WTC11 (cell line): ENCODE data around the gene FASTK. TPM values are rescaled to one million over a fixed set of nuclear protein-coding genes. Genes with fewer than 3 reads are reported as not detected.

Experiments
- ATAC-seq: fragments of 200-7000 bp; cut with Tn5 transposase; 2 replicates; pipeline ENCODE4 v1.10.0; 2021; ENCODE audit warnings: mild to moderate bottlenecking, moderate library complexity
- CTCF ChIA-PET: fragments of 300-600 bp; sonication (Branson Sonifier 250); formaldehyde crosslinking; loops from one replicate; lab custom pipeline; 2021; ENCODE audit warnings: antibody characterized with exemption; lab: Charles Lee
- POLR2A ChIA-PET: fragments of 350-600 bp; sonication (Branson Sonifier 250); formaldehyde crosslinking; loops from one replicate; lab custom pipeline; 2021; ENCODE audit warnings: antibody characterized with exemption; lab: Charles Lee
- DNase-seq: peaks from one replicate; pipeline ENCODE4 v3.0.0; 2021; ENCODE audit warnings: low spot score
- H3K27ac Mint-ChIP-seq: 2 replicates; pipeline ENCODE4 v1.8.0; 2021; ENCODE audit warnings: mixed read lengths
- H3K27me3 Mint-ChIP-seq: 2 replicates; pipeline ENCODE4 v1.8.0; 2021; ENCODE audit warnings: low read depth, mild to moderate bottlenecking, moderate library complexity, mixed read lengths
- H3K36me3 Mint-ChIP-seq: 2 replicates; pipeline ENCODE4 v1.8.0; 2021; ENCODE audit warnings: mixed read lengths
- H3K4me1 Mint-ChIP-seq: 2 replicates; pipeline ENCODE4 v1.8.0; 2022; ENCODE audit warnings: mixed read lengths
- H3K4me3 Mint-ChIP-seq: 2 replicates; pipeline ENCODE4 v1.8.0; 2021; ENCODE audit warnings: mild to moderate bottlenecking, moderate library complexity, mixed read lengths
- H3K9me3 Mint-ChIP-seq: 2 replicates; pipeline ENCODE4 v1.8.0; 2021; ENCODE audit warnings: mixed read lengths
- CBFB ChIP-seq: sonication (generic); formaldehyde crosslinking; IDR thresholded peaks from 2 replicates; pipeline ENCODE4 v1.8.1; 2022; ENCODE audit warnings: mild to moderate bottlenecking, low read depth, missing genetic modification reagents
- ELF4 ChIP-seq: sonication (generic); formaldehyde crosslinking; IDR thresholded peaks from 2 replicates; pipeline ENCODE4 v1.8.1; 2022; ENCODE audit warnings: low read depth, mild to moderate bottlenecking, moderate library complexity, missing genetic modification reagents
- ESRRA ChIP-seq: sonication (generic); formaldehyde crosslinking; IDR thresholded peaks from 2 replicates; pipeline ENCODE4 v1.8.1; 2022; ENCODE audit warnings: mild to moderate bottlenecking, missing genetic modification reagents, borderline replicate concordance
- FOXJ3 ChIP-seq: sonication (generic); formaldehyde crosslinking; IDR thresholded peaks from 2 replicates; pipeline ENCODE4 v1.9.0; 2021; ENCODE audit warnings: missing genetic modification reagents, mild to moderate bottlenecking, borderline replicate concordance
- HMGA2 ChIP-seq: fragments of 250-450 bp; sonication (Bioruptor Pico); IDR thresholded peaks from 2 replicates; pipeline ENCODE4 v1.4.0; 2021; ENCODE audit warnings: mild to moderate bottlenecking, moderate library complexity
- JAZF1 ChIP-seq: fragments of 250-450 bp; sonication (Bioruptor Pico); IDR thresholded peaks from 2 replicates; pipeline ENCODE4 v1.9.0; 2021; ENCODE audit warnings: moderate library complexity, mild to moderate bottlenecking, inconsistent platforms
- KAT7 ChIP-seq: sonication (generic); formaldehyde crosslinking; IDR thresholded peaks from 2 replicates; pipeline ENCODE4 v1.8.1; 2023; ENCODE audit warnings: missing genetic modification reagents, mild to moderate bottlenecking, borderline replicate concordance
- NFYB ChIP-seq: sonication (generic); formaldehyde crosslinking; conservative IDR thresholded peaks from 2 replicates; pipeline ENCODE4 v1.8.0; 2022; ENCODE audit warnings: low read depth, missing genetic modification reagents
- NR3C1 ChIP-seq: sonication (generic); formaldehyde crosslinking; conservative IDR thresholded peaks from 2 replicates; pipeline ENCODE4 v1.8.1; 2023; ENCODE audit warnings: low read depth, mild to moderate bottlenecking, missing genetic modification reagents
- RORB ChIP-seq: fragments of 250-450 bp; sonication (Bioruptor Pico); IDR thresholded peaks from 2 replicates; pipeline ENCODE4 v1.9.0; 2021; ENCODE audit warnings: mild to moderate bottlenecking
- SOX15 ChIP-seq: fragments of 250-450 bp; sonication (Bioruptor Pico); IDR thresholded peaks from 2 replicates; pipeline ENCODE4 v1.9.0; 2021; ENCODE audit warnings: mild to moderate bottlenecking
- SP1 ChIP-seq: sonication (generic); formaldehyde crosslinking; conservative IDR thresholded peaks from 2 replicates; pipeline ENCODE4 v1.8.1; 2022; ENCODE audit warnings: missing genetic modification reagents
- TEAD1 ChIP-seq: sonication (generic); formaldehyde crosslinking; IDR thresholded peaks from 2 replicates; pipeline ENCODE4 v1.8.0; 2022; ENCODE audit warnings: mild to moderate bottlenecking, missing genetic modification reagents
- TP53 ChIP-seq: sonication (generic); formaldehyde crosslinking; IDR thresholded peaks from 2 replicates; pipeline ENCODE4 v1.8.1; 2023; ENCODE audit warnings: mild to moderate bottlenecking, missing genetic modification reagents
- ZNF138 ChIP-seq: sonication (generic); formaldehyde crosslinking; conservative IDR thresholded peaks from 2 replicates; pipeline ENCODE4 v1.8.1; 2022; ENCODE audit warnings: mild to moderate bottlenecking, moderate library complexity, missing genetic modification reagents
- total RNA-seq: library from RNA; stranded (reverse); gene quantifications from 3 replicates; pipeline ENCODE4 v1.2.3, GENCODE V29; 2021
- TF ChIP-seq, protein P1 (sequence below): sonication (generic); formaldehyde crosslinking; IDR thresholded peaks from 2 replicates; pipeline ENCODE4 v1.8.1; 2023; ENCODE audit warnings: mild to moderate bottlenecking, moderate library complexity, missing genetic modification reagents
- TF ChIP-seq, protein P2 (sequence below): sonication (generic); formaldehyde crosslinking; IDR thresholded peaks from 2 replicates; pipeline ENCODE4 v1.8.0; 2023; ENCODE audit warnings: mild to moderate bottlenecking, missing genetic modification reagents
- TF ChIP-seq, protein P3 (sequence below): fragments of 250-450 bp; sonication (Bioruptor Pico); IDR thresholded peaks from 2 replicates; pipeline ENCODE4 v1.9.0; 2021; ENCODE audit warnings: mild to moderate bottlenecking
- TF ChIP-seq, protein P4 (sequence below): sonication (generic); formaldehyde crosslinking; IDR thresholded peaks from 2 replicates; pipeline ENCODE4 v1.8.0; 2022; ENCODE audit warnings: mild to moderate bottlenecking, missing genetic modification reagents
- TF ChIP-seq, protein P5 (sequence below): sonication (generic); formaldehyde crosslinking; IDR thresholded peaks from 2 replicates; pipeline ENCODE4 v1.8.1; 2022; ENCODE audit warnings: mild to moderate bottlenecking, missing genetic modification reagents, moderate library complexity, borderline replicate concordance
- TF ChIP-seq, protein P6 (sequence below): fragments of 250-450 bp; sonication (Bioruptor Pico); conservative IDR thresholded peaks from 2 replicates; pipeline ENCODE4 v1.9.0; 2021; ENCODE audit warnings: mild to moderate bottlenecking

The FASTK gene
- total RNA-seq, 1 experiment from 2014 or later = 70.2 TPM

DNA sequence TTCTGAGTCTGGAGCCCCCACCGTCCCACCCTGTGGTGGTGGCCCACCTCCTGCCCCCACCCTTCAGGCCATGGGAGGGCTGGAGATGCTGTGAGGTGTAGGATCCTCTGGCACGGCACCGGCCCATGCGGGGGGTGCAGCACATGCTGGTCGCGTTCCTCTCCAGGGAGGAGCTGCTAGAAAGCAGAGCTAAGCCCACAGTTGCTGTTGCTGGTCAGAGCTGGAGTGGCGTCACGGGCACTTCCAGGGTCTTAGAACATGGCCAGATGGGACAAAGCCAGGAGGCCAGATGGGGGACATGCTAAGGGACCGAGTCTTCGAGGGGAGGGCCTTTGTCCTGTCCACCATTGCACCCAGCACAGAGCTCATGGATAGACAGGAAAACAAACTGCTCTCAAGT lies 27.3 kb upstream of the FASTK start:
- no peaks in the 10 kb centered on the region for H3K9me3 Mint-ChIP-seq
- ChIA-PET CTCF (interaction anchor here (1.3 to 9.9 kb wide), 8 partner anchors 16 to 143 kb away, joined by 3 to 118 read pairs (median 4); partner anchors contain the start of gene ABCB8), POLR2A (interaction anchor here (0.6 kb wide), 1 partner anchor 54 kb away, joined by 9 read pairs; no protein-coding TSS in a partner anchor)
- no peak overlapping the region for H3K4me3 Mint-ChIP-seq
- TF ChIP-seq, protein P1, sequence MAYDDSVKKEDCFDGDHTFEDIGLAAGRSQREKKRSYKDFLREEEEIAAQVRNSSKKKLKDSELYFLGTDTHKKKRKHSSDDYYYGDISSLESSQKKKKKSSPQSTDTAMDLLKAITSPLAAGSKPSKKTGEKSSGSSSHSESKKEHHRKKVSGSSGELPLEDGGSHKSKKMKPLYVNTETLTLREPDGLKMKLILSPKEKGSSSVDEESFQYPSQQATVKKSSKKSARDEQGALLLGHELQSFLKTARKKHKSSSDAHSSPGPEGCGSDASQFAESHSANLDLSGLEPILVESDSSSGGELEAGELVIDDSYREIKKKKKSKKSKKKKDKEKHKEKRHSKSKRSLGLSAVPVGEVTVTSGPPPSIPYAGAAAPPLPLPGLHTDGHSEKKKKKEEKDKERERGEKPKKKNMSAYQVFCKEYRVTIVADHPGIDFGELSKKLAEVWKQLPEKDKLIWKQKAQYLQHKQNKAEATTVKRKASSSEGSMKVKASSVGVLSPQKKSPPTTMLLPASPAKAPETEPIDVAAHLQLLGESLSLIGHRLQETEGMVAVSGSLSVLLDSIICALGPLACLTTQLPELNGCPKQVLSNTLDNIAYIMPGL (CRISPR knock-in tag) = no peak
- TF ChIP-seq ELF4 = no peak
- TF ChIP-seq NR3C1 (CRISPR knock-in tag) = no peak
- TF ChIP-seq TEAD1 (CRISPR knock-in tag) = no peak
- TF ChIP-seq, protein P2, sequence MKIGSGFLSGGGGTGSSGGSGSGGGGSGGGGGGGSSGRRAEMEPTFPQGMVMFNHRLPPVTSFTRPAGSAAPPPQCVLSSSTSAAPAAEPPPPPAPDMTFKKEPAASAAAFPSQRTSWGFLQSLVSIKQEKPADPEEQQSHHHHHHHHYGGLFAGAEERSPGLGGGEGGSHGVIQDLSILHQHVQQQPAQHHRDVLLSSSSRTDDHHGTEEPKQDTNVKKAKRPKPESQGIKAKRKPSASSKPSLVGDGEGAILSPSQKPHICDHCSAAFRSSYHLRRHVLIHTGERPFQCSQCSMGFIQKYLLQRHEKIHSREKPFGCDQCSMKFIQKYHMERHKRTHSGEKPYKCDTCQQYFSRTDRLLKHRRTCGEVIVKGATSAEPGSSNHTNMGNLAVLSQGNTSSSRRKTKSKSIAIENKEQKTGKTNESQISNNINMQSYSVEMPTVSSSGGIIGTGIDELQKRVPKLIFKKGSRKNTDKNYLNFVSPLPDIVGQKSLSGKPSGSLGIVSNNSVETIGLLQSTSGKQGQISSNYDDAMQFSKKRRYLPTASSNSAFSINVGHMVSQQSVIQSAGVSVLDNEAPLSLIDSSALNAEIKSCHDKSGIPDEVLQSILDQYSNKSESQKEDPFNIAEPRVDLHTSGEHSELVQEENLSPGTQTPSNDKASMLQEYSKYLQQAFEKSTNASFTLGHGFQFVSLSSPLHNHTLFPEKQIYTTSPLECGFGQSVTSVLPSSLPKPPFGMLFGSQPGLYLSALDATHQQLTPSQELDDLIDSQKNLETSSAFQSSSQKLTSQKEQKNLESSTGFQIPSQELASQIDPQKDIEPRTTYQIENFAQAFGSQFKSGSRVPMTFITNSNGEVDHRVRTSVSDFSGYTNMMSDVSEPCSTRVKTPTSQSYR = no peak
- TF ChIP-seq CBFB (CRISPR knock-in tag) = no peak
- no peak for TF ChIP-seq ESRRA (CRISPR knock-in tag)
- TF ChIP-seq SP1 (CRISPR knock-in tag) = no peak
- TF ChIP-seq, protein P3, sequence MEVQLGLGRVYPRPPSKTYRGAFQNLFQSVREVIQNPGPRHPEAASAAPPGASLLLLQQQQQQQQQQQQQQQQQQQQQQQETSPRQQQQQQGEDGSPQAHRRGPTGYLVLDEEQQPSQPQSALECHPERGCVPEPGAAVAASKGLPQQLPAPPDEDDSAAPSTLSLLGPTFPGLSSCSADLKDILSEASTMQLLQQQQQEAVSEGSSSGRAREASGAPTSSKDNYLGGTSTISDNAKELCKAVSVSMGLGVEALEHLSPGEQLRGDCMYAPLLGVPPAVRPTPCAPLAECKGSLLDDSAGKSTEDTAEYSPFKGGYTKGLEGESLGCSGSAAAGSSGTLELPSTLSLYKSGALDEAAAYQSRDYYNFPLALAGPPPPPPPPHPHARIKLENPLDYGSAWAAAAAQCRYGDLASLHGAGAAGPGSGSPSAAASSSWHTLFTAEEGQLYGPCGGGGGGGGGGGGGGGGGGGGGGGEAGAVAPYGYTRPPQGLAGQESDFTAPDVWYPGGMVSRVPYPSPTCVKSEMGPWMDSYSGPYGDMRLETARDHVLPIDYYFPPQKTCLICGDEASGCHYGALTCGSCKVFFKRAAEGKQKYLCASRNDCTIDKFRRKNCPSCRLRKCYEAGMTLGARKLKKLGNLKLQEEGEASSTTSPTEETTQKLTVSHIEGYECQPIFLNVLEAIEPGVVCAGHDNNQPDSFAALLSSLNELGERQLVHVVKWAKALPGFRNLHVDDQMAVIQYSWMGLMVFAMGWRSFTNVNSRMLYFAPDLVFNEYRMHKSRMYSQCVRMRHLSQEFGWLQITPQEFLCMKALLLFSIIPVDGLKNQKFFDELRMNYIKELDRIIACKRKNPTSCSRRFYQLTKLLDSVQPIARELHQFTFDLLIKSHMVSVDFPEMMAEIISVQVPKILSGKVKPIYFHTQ (CRISPR knock-in tag) = no peak
- H3K27ac Mint-ChIP-seq = no peak overlapping the region
- DNase-seq (no peak), ATAC-seq (no peak)
- H3K36me3 Mint-ChIP-seq = no peaks in the 10 kb centered on the region; the same call in 1 of the 2 replicates
- no peaks in the 10 kb centered on the region for H3K27me3 Mint-ChIP-seq
- H3K4me1 Mint-ChIP-seq = peaks cover 41% of the 10 kb centered on the region

DNA sequence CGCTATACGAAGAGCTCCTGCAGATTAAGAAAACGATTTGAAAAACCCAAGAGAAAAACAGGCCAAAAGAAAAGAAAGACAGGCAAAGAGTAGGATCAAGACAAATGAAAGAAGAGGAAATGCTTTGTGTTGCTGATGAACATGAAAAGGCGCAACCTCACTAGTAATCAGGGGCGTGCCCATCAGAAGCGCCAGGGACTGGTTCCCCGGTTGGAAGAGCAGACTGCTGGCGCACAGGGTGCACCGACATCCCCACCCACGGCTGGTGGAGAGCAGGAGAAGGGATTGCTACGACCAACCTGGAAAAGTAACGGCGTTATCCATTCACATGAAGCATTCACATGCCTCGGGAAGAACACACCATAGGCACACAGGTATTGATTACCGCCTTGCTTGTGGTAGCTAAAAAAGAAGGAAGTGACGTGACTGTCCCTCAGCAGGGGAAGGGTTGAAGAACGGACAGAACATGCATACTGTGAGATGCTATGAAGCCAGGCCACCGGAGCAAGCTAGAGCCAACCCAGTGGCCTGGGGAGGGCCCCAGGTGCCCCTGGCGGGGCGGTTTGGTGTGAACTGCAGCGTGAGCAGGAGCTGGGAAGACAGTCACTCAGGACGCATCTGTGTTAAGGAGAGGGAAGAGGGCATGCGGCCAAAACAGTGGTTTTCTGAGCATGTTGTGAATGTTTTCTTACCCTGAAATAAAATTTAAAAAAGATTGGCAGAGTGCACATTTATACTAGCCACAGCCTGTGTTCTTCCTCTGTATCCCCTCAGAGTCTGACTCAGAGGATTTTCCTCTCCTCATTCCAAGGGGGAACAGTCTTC lies 24.0 kb upstream of the FASTK start:
- H3K27ac Mint-ChIP-seq = peak overlapping the region; percentile 96
- H3K4me3 Mint-ChIP-seq = peak overlapping the region; percentile 59
- ChIA-PET POLR2A (interaction anchor here (0.5 to 0.7 kb wide), 2 partner anchors 42 to 123 kb away, joined by 3 read pairs; partner anchors contain the start of gene ABCF2), CTCF (interaction anchor here (0.7 to 3.0 kb wide), 11 partner anchors 9 to 140 kb away, joined by 3 to 8 read pairs (median 4); no protein-coding TSS in a partner anchor)
- no peaks in the 10 kb centered on the region for H3K9me3 Mint-ChIP-seq
- peaks cover 51% of the 10 kb centered on the region for H3K4me1 Mint-ChIP-seq
- no peaks in the 10 kb centered on the region; the same call in 1 of the 2 replicates for H3K36me3 Mint-ChIP-seq
- DNase-seq (peak; percentile 50), ATAC-seq (peak; percentile 80)
- H3K27me3 Mint-ChIP-seq = no peaks in the 10 kb centered on the region
- TF ChIP-seq, protein P4, sequence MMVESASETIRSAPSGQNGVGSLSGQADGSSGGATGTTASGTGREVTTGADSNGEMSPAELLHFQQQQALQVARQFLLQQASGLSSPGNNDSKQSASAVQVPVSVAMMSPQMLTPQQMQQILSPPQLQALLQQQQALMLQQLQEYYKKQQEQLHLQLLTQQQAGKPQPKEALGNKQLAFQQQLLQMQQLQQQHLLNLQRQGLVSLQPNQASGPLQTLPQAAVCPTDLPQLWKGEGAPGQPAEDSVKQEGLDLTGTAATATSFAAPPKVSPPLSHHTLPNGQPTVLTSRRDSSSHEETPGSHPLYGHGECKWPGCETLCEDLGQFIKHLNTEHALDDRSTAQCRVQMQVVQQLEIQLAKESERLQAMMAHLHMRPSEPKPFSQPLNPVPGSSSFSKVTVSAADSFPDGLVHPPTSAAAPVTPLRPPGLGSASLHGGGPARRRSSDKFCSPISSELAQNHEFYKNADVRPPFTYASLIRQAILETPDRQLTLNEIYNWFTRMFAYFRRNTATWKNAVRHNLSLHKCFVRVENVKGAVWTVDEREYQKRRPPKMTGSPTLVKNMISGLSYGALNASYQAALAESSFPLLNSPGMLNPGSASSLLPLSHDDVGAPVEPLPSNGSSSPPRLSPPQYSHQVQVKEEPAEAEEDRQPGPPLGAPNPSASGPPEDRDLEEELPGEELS (CRISPR knock-in tag) = no peak
- TF ChIP-seq ZNF138 (CRISPR knock-in tag) (no peak), TEAD1 (CRISPR knock-in tag) (no peak), TP53 (CRISPR knock-in tag) (no peak), FOXJ3 (CRISPR knock-in tag) (no peak), JAZF1 (CRISPR knock-in tag) (no peak), RORB (no peak), SP1 (CRISPR knock-in tag) (no peak), HMGA2 (CRISPR knock-in tag) (no peak), KAT7 (CRISPR knock-in tag) (no peak), SOX15 (no peak), NFYB (no peak)
- TF ChIP-seq, protein P5, sequence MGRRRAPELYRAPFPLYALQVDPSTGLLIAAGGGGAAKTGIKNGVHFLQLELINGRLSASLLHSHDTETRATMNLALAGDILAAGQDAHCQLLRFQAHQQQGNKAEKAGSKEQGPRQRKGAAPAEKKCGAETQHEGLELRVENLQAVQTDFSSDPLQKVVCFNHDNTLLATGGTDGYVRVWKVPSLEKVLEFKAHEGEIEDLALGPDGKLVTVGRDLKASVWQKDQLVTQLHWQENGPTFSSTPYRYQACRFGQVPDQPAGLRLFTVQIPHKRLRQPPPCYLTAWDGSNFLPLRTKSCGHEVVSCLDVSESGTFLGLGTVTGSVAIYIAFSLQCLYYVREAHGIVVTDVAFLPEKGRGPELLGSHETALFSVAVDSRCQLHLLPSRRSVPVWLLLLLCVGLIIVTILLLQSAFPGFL (CRISPR knock-in tag) = no peak
- TF ChIP-seq, protein P6, sequence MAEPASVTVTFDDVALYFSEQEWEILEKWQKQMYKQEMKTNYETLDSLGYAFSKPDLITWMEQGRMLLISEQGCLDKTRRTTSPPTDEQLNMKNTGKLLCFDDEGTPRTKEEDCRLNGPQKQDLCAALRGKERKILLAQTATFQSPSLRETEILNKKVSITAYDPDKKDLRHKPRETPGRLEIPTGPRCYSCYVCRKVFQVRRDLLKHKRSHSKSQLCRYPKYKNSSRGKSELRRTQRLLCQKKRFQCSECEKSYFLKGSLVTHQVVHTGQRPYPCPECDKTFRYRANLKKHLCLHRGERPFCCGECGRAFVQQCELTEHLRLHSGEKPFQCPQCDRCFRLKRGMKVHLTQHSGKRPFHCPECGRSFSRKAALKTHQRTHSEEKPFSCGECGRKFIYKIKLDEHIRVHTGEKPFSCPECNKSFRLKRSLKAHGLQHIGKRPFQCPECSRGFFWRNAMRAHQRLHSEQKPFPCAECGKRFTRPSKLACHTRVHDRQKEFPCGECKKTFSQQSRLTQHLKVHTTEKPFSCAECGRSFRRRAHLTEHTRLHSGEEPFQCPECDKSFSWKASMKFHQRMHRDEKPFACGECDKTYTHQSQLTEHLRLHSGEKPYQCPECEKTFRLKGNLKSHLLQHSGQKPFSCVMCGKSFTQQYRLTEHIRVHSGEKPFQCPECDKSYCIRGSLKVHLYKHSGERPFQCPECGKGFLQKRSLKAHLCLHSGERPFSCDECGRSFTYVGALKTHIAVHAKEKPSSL (CRISPR knock-in tag) = no peak
